Thyroid gland (tissue), 4 donors: ENCODE measurements around the gene WNT9A.

ENCODE experiments used
- POLR2A ChIP-seq, 2 donors: fragments of 450-650 bp; IDR thresholded peaks; one replicate each; pipeline ENCODE4 v1.6.1; 2017; ENCODE audit warnings: antibody characterized with exemption in 2 of 2, mild to moderate bottlenecking in 2 of 2, moderate library complexity in 1 of 2
- TF ChIP-seq, protein P1 (sequence below), 6 experiments: fragments of 200-600 bp in 3 of 6; fragments of 450-650 bp in 3 of 6; sonication (generic) in 3 of 6; IDR thresholded peaks; one replicate each; pipeline ENCODE4 v1.5.1; 2016 to 2019; ENCODE audit warnings: antibody characterized with exemption in 6 of 6, mild to moderate bottlenecking in 2 of 6, inconsistent platforms in 1 of 6, moderate library complexity in 1 of 6

DNA sequence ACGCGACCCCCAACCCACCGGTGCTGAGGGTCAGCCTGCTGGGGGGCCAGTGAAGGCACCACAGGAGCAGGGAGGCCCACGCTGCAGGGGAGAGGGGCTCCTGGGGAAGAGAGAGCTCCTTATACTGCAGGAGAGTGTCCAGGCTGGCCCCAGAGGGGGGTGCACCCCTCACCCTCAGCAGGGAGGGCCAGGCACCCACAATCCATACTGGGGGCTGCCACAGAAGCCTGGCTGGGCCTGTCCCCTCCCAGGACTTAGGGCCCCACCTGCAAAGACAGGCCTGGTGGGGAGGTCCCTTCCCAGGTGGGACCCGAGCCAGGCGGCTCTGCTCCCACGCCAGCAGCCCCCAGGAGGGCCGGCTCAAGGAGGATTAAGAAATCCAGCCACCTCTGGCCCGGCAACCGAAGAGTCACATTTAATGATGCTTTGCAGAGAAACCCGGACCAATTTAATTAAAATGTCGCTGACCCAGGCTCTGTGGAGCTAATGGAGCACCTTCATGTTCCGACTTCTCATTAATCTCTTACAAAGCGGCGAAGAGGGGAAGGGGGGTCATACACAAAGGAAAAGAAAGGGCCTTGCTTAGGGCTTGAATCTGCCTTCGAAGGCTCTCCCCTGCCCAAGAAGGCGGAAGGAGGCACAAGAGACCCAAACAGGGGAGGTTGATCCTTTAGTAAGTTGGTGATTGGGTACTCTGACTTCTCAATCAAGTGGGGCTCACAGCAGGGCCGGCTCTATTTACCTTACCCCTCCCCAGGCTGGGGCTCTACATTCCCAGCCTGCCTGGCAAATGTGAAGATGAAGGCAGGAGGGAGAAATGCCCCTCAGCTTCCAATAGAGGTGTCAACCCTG is 25.0 kb downstream of the WNT9A start:
- TF ChIP-seq, protein P1, sequence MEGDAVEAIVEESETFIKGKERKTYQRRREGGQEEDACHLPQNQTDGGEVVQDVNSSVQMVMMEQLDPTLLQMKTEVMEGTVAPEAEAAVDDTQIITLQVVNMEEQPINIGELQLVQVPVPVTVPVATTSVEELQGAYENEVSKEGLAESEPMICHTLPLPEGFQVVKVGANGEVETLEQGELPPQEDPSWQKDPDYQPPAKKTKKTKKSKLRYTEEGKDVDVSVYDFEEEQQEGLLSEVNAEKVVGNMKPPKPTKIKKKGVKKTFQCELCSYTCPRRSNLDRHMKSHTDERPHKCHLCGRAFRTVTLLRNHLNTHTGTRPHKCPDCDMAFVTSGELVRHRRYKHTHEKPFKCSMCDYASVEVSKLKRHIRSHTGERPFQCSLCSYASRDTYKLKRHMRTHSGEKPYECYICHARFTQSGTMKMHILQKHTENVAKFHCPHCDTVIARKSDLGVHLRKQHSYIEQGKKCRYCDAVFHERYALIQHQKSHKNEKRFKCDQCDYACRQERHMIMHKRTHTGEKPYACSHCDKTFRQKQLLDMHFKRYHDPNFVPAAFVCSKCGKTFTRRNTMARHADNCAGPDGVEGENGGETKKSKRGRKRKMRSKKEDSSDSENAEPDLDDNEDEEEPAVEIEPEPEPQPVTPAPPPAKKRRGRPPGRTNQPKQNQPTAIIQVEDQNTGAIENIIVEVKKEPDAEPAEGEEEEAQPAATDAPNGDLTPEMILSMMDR (IDR thresholded peaks at IDR 0.05) = no peak
- no peak for TF ChIP-seq POLR2A (IDR thresholded peaks at IDR 0.05)
